HG02870 (cell line): ENCODE measurements around the gene IWS1.
"Not testable (repeated sequence)": the region's sequence is repeated elsewhere in the genome, so short reads cannot be mapped to it uniquely, and the experiment has no call there.

ENCODE experiments used
- ATAC-seq: cut with Tn5 transposase; IDR thresholded peaks from one replicate; pipeline ENCODE4 v1.9.1; 2021; ENCODE audit warnings: mild to moderate bottlenecking, moderate library complexity; ENCODE audit not compliant: unreplicated experiment

The IWS1 gene

GRCh38 chr2:127463155-127463991, 62.9 kb downstream of the IWS1 start:
- ATAC-seq = no peak

GRCh38 chr2:127462461-127462860, 63.8 kb downstream of the IWS1 start:
- ATAC-seq = no peak

GRCh38 chr2:127456960-127457359, 69.3 kb downstream of the IWS1 start:
- no peak for ATAC-seq

- no peak for ATAC-seq
These were observed 70.5 kb downstream of the IWS1 start for GRCh38 chr2:127455566-127456493.

- no peak for ATAC-seq
These were observed 71.4 kb downstream of the IWS1 start for GRCh38 chr2:127454595-127455565.

DNA sequence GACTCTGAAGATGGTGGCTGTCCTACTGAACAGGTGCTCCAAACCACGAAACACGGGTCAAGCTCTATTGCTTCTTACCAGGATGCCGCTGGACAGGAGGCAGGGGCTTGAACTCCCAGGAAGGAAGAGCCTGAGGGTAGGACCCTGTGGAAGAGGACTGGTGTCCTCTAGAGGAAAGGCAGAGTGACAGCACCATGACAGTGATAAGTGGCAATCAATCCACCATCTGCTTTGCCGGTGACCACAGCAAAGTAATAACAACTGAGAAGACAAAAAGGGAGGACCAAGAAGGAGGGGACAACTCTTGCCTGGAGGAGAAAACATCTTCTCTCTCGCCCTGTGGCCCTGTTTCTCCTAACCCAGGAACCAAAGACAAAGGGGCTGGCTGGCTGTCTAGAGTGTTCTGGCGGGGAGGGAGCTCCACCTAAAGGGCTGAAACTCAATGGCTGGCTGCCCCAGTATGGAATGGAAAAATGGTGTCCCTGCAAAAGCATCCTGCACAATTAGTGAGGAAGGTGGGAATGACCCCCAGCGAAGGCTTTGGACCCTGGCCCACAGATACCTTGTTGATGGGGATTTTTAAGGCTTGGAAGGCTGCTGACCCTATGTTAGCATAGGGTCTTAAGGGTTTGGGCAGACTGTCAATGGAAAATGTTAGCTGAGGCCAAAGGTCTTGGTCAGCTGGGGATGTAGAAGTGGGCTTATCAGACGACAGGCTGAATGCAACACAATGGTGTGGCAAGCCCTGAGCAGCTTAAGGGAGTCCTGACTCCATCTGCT, 72.7 kb downstream of the IWS1 start:
- no peak for ATAC-seq

- ATAC-seq = no peak
These were observed 73.3 kb downstream of the IWS1 start for GRCh38 chr2:127453013-127453391.

DNA sequence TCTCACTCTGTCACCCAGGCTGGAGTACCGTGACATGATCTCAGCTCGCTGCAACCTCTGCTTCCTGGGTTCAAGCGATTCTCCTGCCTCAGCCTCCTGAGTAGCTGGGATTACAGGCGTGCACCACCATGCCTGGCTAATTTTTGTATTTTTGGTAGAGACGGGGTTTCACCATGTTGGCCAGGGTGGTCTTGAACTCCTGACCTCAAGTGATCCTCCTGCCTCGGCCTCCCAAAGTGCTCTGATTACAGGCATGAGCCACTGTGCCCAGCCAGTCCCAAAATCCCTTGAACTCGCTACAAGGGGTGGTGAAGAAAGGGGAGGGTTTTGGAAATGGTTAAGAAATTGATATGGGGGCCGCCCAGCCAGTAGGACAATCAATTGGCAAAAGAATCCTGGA, 73.9 kb downstream of the IWS1 start:
- not testable (repeated sequence) for ATAC-seq

DNA sequence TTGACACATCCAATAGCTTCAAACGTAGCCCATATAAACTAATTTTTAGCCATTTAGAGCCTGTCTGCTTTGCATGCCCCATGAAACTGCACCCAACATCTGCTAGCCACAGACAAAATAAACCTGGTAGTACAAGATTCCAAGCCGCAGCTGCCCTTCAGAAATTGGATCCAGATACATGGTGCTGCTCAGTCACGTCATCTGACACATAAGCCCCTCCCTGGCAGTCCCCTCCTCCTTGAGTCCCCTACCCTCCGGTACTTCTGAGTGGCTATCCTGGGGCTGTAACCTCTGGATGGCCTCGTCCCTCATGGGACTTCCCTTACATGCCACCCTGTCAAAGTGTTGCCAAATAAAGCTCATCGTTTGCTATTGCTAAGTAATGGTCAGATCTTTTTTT, 74.3 kb downstream of the IWS1 start:
- no peak for ATAC-seq

- ATAC-seq = no peak
These were observed 76.4 kb downstream of the IWS1 start for GRCh38 chr2:127449898-127450297.

DNA sequence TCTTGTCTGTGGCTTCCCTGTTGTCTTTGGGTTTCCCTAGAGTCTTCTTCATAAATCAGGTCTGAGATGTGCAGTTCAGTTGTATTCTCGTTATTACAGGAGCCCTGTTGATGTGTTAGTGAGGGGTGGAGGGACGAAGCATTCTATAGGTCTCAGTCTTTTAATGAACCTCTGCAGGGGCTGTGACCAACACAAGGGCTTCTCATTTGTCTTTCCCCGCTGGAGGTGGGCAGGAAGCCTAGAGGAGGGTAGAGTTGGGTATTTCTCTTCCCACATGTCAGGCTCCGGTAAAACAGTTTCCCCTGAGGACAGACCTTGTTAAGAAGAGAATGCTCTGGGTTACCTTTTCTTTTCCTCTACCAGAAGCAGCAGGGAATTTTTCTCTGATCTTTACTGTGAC, 76.9 kb downstream of the IWS1 start:
- ATAC-seq = no peak

DNA sequence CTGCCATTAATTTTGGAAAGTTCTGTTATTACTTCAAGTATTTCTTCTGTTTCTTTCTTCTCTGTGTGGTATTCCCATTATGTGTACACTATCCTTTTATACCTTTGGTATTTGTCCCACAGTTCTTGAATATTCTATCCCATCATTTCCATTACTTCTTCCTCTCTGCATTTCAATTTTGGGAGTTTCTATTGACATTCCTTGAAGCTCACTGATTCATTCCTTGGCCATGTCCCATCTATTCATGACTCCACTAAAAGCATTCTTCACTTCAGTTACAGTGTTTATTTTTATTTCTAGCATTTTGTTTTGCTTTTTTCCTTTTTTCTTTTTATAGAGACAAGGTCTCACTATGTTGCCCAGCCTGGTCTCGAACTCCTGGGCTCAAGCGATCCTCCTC, 77.8 kb downstream of the IWS1 start:
- no peak for ATAC-seq

- no peak for ATAC-seq
These were observed 86.9 kb downstream of the IWS1 start for GRCh38 chr2:127439343-127439742.

DNA sequence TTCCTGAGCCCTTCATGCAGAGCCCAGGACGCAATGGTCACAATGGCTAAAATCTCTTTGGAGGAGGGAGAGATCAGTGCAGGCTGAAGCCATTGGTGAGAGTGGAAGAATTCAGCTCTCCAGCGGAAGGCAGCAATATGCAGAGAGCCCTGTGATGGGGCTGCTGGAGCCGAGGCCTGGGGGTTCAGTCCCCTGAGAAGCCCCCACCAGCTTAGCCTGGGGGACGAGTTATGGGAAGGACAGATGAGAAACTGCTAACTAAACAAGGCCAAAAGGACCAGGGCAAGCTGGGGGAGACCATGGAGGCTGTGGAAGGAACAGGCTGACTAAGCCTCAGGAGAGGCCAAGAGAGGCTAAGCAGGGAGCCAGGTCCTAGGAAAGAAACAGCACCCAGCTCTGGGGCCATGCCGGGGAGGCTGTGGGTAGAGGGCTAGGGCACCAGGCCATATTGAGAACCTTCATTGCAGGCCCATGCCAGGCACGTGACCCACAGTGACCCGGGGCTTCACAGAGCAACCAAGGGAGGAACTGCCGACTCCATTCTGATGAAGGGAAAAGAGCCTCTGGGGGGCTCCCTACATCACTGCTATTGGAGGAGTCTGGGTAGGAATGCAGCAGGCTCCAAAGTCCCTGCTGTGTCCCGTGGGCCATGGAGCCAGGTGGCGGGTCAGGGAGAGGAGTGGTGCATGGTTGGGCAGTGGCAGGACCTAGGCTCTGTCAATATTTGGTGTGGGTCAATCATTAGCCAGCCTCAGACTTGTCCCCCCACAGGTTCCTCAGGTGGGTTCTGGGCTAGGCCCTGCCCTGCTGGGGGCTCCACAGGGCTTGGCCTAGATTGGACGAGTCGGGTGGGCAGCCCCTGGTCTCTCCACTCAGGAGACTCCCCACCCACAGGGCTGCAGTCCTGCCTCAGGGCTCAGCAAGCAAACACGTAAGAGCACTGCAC, 88.2 kb downstream of the IWS1 start:
- ATAC-seq = no peak

- ATAC-seq = no peak
These were observed 89.2 kb downstream of the IWS1 start for GRCh38 chr2:127437056-127437455.

- ATAC-seq = no peak
These were observed 91.8 kb downstream of the IWS1 start for GRCh38 chr2:127434515-127434914.

DNA sequence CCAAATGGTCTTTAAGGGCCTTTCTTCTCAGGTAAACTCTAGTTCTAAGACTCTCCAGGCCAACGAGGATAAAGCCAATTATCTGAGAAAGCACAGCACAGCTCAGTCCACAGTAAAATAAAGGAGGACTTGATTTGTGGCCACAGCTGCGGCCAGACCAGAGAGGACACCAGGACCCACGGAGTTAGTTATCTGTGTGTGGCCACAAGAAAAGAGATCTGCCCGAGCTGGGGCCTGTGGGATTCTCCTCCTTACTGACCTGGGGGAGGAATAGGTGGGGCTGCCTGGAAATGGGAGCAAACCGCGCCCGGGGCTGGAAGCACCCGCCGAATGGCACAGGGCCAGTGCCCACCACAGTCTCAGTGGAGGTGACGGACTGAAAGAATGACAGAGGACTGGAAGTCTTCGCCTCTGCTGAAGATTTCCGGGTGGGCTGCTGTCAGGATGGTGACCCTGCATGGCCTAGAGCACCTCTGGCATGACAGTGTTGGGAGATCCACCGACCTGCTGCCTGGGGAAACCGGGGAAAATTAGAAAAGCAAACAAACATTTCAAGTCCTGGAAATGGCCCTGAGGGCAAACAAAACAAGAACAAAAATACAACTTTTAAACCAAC, 94.8 kb downstream of the IWS1 start:
- ATAC-seq = no peak
